Hypothalamus (tissue), 51 donors: ENCODE data around the gene COTL1.
A peak's percentile ranks its signal among the peaks of the same experiment; 100 is the strongest.

Source experiments
- DNase-seq, 51 donors: peaks; one replicate each; lab custom pipeline; 2025; lab: John Stamatoyannopoulos, UW

Gene COTL1

GRCh38 chr16:84600343-84601229 is 17.3 kb downstream of the COTL1 start:
- peak in 1 of 51 donors; percentile 33 for DNase-seq

GRCh38 chr16:84599521-84600202 is 18.2 kb downstream of the COTL1 start:
- peak in 36 of 51 donors; percentile 22 to 78 (median 52) for DNase-seq

GRCh38 chr16:84598360-84598759 is 19.5 kb downstream of the COTL1 start:
- DNase-seq = no peak

- no peak for DNase-seq
Measured at GRCh38 chr16:84597931-84598351, 19.9 kb downstream of the COTL1 start.

GRCh38 chr16:84597528-84597896 is 20.4 kb downstream of the COTL1 start:
- DNase-seq = peak in 3 of 51 donors; percentile 20 to 32 (median 23)

- no peak for DNase-seq
Measured at GRCh38 chr16:84596801-84597527, 20.9 kb downstream of the COTL1 start.

GRCh38 chr16:84596161-84596560 is 21.7 kb downstream of the COTL1 start:
- DNase-seq = no peak

GRCh38 chr16:84595052-84595481 is 22.8 kb downstream of the COTL1 start:
- DNase-seq = no peak

GRCh38 chr16:84594725-84595038 is 23.2 kb downstream of the COTL1 start:
- DNase-seq = peak in 3 of 51 donors; percentile 53 to 64 (median 62)

GRCh38 chr16:84593825-84594724 is 23.8 kb downstream of the COTL1 start:
- peak in 35 of 51 donors; percentile 17 to 81 (median 68) for DNase-seq

GRCh38 chr16:84592718-84593117 is 25.2 kb downstream of the COTL1 start:
- no peak for DNase-seq

- no peak for DNase-seq
Measured at GRCh38 chr16:84589975-84590719, 27.7 kb downstream of the COTL1 start.

- no peak for DNase-seq
Measured at GRCh38 chr16:84588991-84589390, 28.9 kb downstream of the COTL1 start.

- peak in 44 of 51 donors; percentile 17 to 79 (median 50) for DNase-seq
Measured at GRCh38 chr16:84585886-84586285, 32.0 kb downstream of the COTL1 start.

GRCh38 chr16:84585467-84585866 is 32.4 kb downstream of the COTL1 start:
- no peak for DNase-seq

- no peak for DNase-seq
Measured at GRCh38 chr16:84584678-84585077, 33.2 kb downstream of the COTL1 start.

GRCh38 chr16:84583995-84584394 is 33.9 kb downstream of the COTL1 start:
- DNase-seq = peak in 40 of 51 donors; percentile 14 to 83 (median 50)

GRCh38 chr16:84582958-84583516 is 34.8 kb downstream of the COTL1 start:
- DNase-seq = peak in 2 of 51 donors; percentile 29

GRCh38 chr16:84581158-84581557 is 36.7 kb downstream of the COTL1 start:
- DNase-seq = no peak
